Spleen (tissue), 7 donors: Measurements from ENCODE around the gene TBC1D21.

Experiments used
- CTCF ChIP-seq, 11 experiments: fragments of 200-600 bp in 7 of 11; fragments of 450-650 bp in 4 of 11; sonication (generic) in 4 of 11; IDR thresholded peaks in 8 of 11; conservative IDR thresholded peaks in 3 of 11; 1 replicate in 7 of 11; 2 replicates in 4 of 11; pipeline versions ENCODE4 v1.4.0 to v1.8.0; 2016 to 2021; ENCODE audit warnings: antibody characterized with exemption in 11 of 11, inconsistent platforms in 4 of 11, mild to moderate bottlenecking in 1 of 11
- POLR2A ChIP-seq, 3 donors: fragments of 450-650 bp; IDR thresholded peaks; one replicate each; pipeline ENCODE4 v1.5.1; 2017; ENCODE audit warnings: antibody characterized with exemption in 3 of 3, mild to moderate bottlenecking in 1 of 3
- donor health status: DM: no; HTN: no; CAD: no; lungs with moderate emphysema.
- donor health status: DM: no; HTN: no; CAD: no.
- donor health status: DM: no; HTN: no; CAD: no.

- TF ChIP-seq POLR2A (IDR thresholded peaks at IDR 0.05) (no peak), CTCF (IDR thresholded peaks at IDR 0.05 in 8 of 11, conservative IDR thresholded peaks at IDR 0.05 in 3 of 11) (no peak)
Observed at GRCh38 chr15:73909651-73910050, 36.3 kb downstream of the TBC1D21 start.
